ENCODE measurements around the gene HAPLN3.

Gene HAPLN3

DNA sequence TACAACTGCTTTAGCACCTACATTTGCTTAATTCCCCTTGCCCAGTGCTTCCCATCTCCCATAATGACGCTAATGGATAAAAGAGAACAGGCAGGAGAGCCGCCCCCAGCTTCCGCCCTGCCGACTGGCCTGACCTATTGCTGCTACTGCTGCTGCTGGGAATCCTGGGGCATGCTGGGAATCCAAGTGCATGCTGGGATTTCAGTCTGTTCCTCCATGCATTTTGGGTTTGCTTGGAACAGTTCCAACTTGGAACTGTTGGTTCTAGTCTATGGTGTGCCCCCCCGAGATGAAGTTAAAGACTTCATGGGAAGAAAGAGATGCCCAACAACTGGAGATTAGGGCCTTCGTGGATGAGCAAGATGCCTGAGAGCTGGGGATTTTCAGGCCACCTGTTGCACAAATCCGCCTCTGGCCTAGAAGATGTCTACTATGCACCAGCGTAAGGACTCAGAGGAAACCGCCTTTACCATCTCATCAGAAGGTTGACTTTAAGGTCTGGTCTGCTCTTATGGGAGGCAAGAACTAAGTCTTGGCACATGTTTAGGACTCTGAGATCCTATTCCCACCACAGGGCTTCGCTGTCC, 29.0 kb downstream of the HAPLN3 start:
- Histone ChIP-seq H3K9me3 (ENCODE audit: control insufficient read depth, low read length) (no peaks in the 10 kb centered on the region), H3K4me1 (ENCODE audit: control insufficient read depth, insufficient read depth, low read length, poor library complexity, severe bottlenecking) (no peaks in the 10 kb centered on the region), H3K4me3 (ENCODE audit: insufficient read depth, low read depth, low read length, poor library complexity, severe bottlenecking) (no peak overlapping the region), H3K36me3 (ENCODE audit: control insufficient read depth, insufficient read depth, low read length) (no peaks in the 10 kb centered on the region), H3K27ac (ENCODE audit: insufficient read depth, low read length, poor library complexity, severe bottlenecking) (no peak overlapping the region), H3K27me3 (replicated peaks; ENCODE audit: control insufficient read depth, insufficient read depth, low read length, poor library complexity, severe bottlenecking) (no peaks in the 10 kb centered on the region)
- no peak for DNase-seq

DNA sequence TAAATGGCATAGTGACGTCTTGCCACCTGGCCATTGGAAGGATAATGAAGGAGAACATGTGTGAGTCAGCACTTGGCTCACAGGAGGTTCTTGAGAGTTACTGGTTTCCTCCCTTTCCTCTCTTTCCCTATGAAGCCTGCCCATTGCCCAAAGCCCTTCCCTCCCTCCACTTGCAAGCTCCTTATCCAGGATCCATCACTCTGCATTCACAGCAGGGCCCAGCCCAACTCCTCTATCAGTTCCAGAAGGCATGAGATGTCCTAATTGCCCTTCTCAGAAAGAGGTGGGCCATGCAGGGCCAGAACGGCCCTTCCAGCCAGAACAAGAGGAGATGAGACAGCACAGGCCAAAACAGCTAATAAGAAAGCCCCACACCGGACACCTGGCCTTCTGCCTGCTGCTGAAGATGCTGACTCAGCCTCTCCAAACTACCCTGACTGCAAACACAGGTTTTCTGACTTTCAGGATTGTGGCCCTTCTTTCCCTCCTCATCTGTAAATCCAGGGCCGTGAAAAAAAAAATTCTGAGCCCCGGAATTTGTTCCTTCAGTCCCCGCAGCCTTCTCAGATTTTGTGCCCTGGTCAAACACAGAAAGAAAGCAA, 29.7 kb downstream of the HAPLN3 start:
- peaks cover 1% of the 10 kb centered on the region for H3K36me3 ChIP-seq (ENCODE audit: control insufficient read depth, insufficient read depth, low read length)

DNA sequence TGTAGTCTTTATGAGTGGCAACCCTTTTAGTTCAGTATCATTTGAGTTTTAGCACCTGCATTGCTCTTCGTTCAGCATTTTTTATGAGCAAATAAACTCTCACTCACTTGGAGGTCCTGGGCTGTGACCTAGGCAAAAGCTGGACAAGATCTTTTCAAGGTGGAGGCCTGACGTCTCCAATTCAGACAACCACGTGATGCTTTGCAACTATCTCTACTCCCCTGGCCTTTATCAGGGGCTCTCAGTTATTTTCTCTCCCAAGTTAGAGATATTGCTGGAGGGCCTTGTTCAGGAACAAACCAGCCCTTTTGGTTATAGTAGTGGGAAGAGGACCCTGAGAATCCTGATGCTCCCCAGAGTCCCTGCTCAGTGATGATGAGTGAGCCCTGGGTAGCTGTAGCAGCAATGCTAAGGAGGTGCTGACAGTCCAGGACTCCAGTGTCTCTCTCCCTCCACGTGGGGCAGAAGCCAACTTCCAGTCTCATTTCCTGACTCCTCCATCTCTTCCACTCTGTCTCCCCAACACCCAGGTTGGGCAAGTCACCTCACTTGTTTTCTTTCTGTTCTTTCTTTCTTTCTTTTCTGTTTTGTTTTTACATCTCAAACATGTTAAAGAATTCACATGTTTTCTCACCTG, 30.4 kb downstream of the HAPLN3 start:
- Histone ChIP-seq H3K36me3 (ENCODE audit: control insufficient read depth, insufficient read depth, low read length) (peaks cover 4% of the 10 kb centered on the region), H3K4me1 (ENCODE audit: control insufficient read depth, insufficient read depth, low read length, poor library complexity, severe bottlenecking) (no peaks in the 10 kb centered on the region), H3K27me3 (replicated peaks; ENCODE audit: control insufficient read depth, insufficient read depth, low read length, poor library complexity, severe bottlenecking) (no peaks in the 10 kb centered on the region), H3K9me3 (ENCODE audit: control insufficient read depth, low read length) (no peaks in the 10 kb centered on the region), H3K27ac (ENCODE audit: insufficient read depth, low read length, poor library complexity, severe bottlenecking) (no peak overlapping the region), H3K4me3 (ENCODE audit: insufficient read depth, low read depth, low read length, poor library complexity, severe bottlenecking) (no peak overlapping the region)
- DNase-seq: no peak

More for the DNA sequence above, 29.7 kb downstream of the HAPLN3 start:
- Histone ChIP-seq H3K27me3 (replicated peaks; ENCODE audit: control insufficient read depth, insufficient read depth, low read length, poor library complexity, severe bottlenecking) (no peaks in the 10 kb centered on the region), H3K9me3 (ENCODE audit: control insufficient read depth, low read length) (no peaks in the 10 kb centered on the region), H3K27ac (ENCODE audit: insufficient read depth, low read length, poor library complexity, severe bottlenecking) (no peak overlapping the region), H3K4me3 (ENCODE audit: insufficient read depth, low read depth, low read length, poor library complexity, severe bottlenecking) (no peak overlapping the region), H3K4me1 (ENCODE audit: control insufficient read depth, insufficient read depth, low read length, poor library complexity, severe bottlenecking) (no peaks in the 10 kb centered on the region)
- no peak for DNase-seq

DNA sequence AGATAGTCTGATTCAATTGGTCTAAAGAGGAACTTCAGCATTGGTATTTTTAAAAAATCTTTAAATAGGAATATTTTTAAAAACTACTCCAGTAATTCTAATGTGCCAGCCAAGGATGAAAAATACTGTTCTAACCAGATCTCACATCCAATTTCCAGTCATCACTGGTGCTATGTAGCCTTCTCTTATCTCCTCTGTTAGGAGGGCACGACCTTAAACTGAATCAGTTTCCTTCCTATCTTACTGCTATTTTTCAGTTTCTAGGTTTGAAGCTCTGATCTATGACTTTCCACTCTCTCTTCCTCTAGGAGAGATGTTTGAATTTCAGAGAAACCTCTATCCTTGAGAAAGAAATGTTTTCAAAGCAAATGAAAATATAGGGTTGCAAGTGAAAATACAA, 31.9 kb downstream of the HAPLN3 start:
- no peak overlapping the region for H3K4me3 ChIP-seq (ENCODE audit: insufficient read depth, low read depth, low read length, poor library complexity, severe bottlenecking)
- no peaks in the 10 kb centered on the region for H3K27me3 ChIP-seq (replicated peaks; ENCODE audit: control insufficient read depth, insufficient read depth, low read length, poor library complexity, severe bottlenecking)
- peaks cover 4% of the 10 kb centered on the region for H3K36me3 ChIP-seq (ENCODE audit: control insufficient read depth, insufficient read depth, low read length)
- no peaks in the 10 kb centered on the region for H3K4me1 ChIP-seq (ENCODE audit: control insufficient read depth, insufficient read depth, low read length, poor library complexity, severe bottlenecking)
- no peaks in the 10 kb centered on the region for H3K9me3 ChIP-seq (ENCODE audit: control insufficient read depth, low read length)
- DNase-seq: no peak
- H3K27ac ChIP-seq (ENCODE audit: insufficient read depth, low read length, poor library complexity, severe bottlenecking): no peak overlapping the region

DNA sequence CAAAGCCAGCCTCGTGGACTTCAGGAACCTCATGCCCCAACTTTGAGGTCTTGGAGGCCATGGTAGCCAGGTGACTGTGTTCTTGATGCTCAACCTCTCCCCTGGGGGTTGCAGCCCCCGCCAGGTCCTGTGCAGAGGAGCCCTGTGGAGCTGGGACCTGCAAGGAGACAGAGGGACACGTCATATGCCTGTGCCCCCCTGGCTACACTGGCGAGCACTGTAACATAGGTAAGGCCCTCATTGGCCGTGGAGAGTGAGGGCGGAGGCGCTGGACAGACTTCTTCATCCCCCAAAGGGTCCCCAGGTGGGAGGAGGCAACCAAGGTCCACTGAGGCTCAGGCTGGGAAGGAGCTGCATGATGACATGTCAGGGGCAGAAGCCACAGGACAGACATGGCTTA, 35.1 kb downstream of the HAPLN3 start:
- DNase-seq: no peak
- Histone ChIP-seq H3K4me1 (ENCODE audit: control insufficient read depth, insufficient read depth, low read length, poor library complexity, severe bottlenecking) (no peaks in the 10 kb centered on the region), H3K9me3 (ENCODE audit: control insufficient read depth, low read length) (no peaks in the 10 kb centered on the region), H3K36me3 (ENCODE audit: control insufficient read depth, insufficient read depth, low read length) (peaks cover 4% of the 10 kb centered on the region), H3K27me3 (replicated peaks; ENCODE audit: control insufficient read depth, insufficient read depth, low read length, poor library complexity, severe bottlenecking) (no peaks in the 10 kb centered on the region), H3K4me3 (ENCODE audit: insufficient read depth, low read depth, low read length, poor library complexity, severe bottlenecking) (no peak overlapping the region), H3K27ac (ENCODE audit: insufficient read depth, low read length, poor library complexity, severe bottlenecking) (no peak overlapping the region)

DNA sequence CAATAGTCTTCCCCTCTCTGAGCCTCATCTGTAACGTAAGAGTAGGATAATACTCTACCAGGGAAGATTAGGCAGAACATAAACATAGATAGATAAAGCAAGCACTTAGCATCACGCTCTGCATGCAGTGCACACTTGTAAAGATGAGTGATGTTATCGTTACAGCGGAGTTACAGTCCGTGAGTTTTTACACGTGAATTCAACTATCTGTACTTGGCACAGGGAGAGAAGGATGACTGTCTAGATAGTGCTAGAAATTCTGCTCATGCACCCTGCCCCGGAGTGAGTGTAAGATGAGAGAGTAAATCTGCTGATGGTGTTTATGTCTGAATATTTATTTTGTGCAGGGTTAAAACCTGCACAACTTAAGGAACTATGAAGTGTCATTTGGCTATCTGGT, 35.8 kb downstream of the HAPLN3 start:
- H3K4me3 ChIP-seq (ENCODE audit: insufficient read depth, low read depth, low read length, poor library complexity, severe bottlenecking): no peak overlapping the region
- no peak overlapping the region for H3K27ac ChIP-seq (ENCODE audit: insufficient read depth, low read length, poor library complexity, severe bottlenecking)
- no peaks in the 10 kb centered on the region for H3K27me3 ChIP-seq (replicated peaks; ENCODE audit: control insufficient read depth, insufficient read depth, low read length, poor library complexity, severe bottlenecking)
- no peak for DNase-seq
- peaks cover 4% of the 10 kb centered on the region for H3K36me3 ChIP-seq (ENCODE audit: control insufficient read depth, insufficient read depth, low read length)
- peaks cover 4% of the 10 kb centered on the region for H3K9me3 ChIP-seq (ENCODE audit: control insufficient read depth, low read length)
- no peaks in the 10 kb centered on the region for H3K4me1 ChIP-seq (ENCODE audit: control insufficient read depth, insufficient read depth, low read length, poor library complexity, severe bottlenecking)

DNA sequence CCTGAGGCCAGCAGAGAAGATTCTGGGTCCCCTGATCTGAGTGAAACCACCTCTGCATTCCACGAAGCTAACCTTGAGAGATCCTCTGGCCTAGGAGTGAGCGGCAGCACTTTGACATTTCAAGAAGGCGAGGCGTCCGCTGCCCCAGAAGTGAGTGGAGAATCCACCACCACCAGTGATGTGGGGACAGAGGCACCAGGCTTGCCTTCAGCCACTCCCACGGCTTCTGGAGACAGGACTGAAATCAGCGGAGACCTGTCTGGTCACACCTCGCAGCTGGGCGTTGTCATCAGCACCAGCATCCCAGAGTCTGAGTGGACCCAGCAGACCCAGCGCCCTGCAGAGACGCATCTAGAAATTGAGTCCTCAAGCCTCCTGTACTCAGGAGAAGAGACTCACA, 36.4 kb downstream of the HAPLN3 start:
- no peak for DNase-seq
- H3K36me3 ChIP-seq (ENCODE audit: control insufficient read depth, insufficient read depth, low read length): peaks cover 4% of the 10 kb centered on the region
- H3K9me3 ChIP-seq (ENCODE audit: control insufficient read depth, low read length): peaks cover 10% of the 10 kb centered on the region
- no peaks in the 10 kb centered on the region for H3K27me3 ChIP-seq (replicated peaks; ENCODE audit: control insufficient read depth, insufficient read depth, low read length, poor library complexity, severe bottlenecking)
- H3K27ac ChIP-seq (ENCODE audit: insufficient read depth, low read length, poor library complexity, severe bottlenecking): no peak overlapping the region
- no peaks in the 10 kb centered on the region for H3K4me1 ChIP-seq (ENCODE audit: control insufficient read depth, insufficient read depth, low read length, poor library complexity, severe bottlenecking)
- H3K4me3 ChIP-seq (ENCODE audit: insufficient read depth, low read depth, low read length, poor library complexity, severe bottlenecking): no peak overlapping the region

DNA sequence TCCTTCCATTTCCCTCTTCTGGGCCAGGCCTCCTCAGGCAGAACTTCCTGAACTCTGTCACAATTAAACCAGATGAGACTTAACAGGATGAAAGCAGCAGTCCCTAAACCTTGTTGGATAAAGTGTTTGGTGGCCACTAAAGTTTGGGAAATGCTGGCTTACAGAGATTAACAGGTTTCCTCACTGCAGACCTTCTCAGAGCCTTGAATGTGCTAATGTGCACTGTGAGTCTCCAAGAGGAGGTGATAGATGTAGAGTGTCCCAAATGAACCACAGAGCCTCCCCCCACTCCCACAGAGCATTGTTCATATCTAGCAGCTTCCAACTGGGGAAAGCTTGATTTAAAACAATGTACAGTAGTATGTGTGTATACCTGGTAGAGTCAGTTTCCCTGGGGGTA, 42.9 kb downstream of the HAPLN3 start:
- Histone ChIP-seq H3K27me3 (replicated peaks; ENCODE audit: control insufficient read depth, insufficient read depth, low read length, poor library complexity, severe bottlenecking) (no peaks in the 10 kb centered on the region), H3K36me3 (ENCODE audit: control insufficient read depth, insufficient read depth, low read length) (no peaks in the 10 kb centered on the region), H3K4me3 (ENCODE audit: insufficient read depth, low read depth, low read length, poor library complexity, severe bottlenecking) (no peak overlapping the region), H3K9me3 (ENCODE audit: control insufficient read depth, low read length) (peaks cover 10% of the 10 kb centered on the region), H3K4me1 (ENCODE audit: control insufficient read depth, insufficient read depth, low read length, poor library complexity, severe bottlenecking) (no peaks in the 10 kb centered on the region), H3K27ac (ENCODE audit: insufficient read depth, low read length, poor library complexity, severe bottlenecking) (no peak overlapping the region)
- no peak for DNase-seq

DNA sequence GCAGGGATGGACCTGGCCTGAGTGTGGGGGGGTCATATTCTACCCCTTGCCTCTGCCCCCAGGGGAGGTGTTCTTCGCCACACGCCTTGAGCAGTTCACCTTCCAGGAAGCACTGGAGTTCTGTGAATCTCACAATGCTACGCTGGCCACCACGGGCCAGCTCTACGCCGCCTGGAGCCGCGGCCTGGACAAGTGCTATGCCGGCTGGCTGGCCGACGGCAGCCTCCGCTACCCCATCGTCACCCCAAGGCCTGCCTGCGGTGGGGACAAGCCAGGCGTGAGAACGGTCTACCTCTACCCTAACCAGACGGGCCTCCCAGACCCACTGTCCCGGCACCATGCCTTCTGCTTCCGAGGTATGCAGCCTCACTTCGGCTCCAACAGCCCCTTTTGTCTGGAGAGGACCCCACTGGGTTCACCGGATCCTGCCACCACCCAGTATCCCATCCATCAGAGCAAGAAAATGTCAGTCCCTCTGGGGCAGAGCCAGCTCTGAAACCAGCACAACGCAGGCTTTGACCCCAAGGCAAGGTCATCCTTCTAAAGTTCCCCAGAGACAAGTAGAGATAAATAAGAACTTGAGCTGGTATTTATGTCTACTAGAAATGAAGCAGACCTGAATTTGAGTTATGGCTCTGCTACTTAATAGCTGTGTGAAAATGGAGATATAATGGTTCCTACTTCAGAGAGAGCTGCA, 45.8 kb downstream of the HAPLN3 start:
- no peak overlapping the region for H3K27ac ChIP-seq (ENCODE audit: insufficient read depth, low read length, poor library complexity, severe bottlenecking)
- H3K27me3 ChIP-seq (replicated peaks; ENCODE audit: control insufficient read depth, insufficient read depth, low read length, poor library complexity, severe bottlenecking): no peaks in the 10 kb centered on the region
- peaks cover 5% of the 10 kb centered on the region for H3K9me3 ChIP-seq (ENCODE audit: control insufficient read depth, low read length)
- H3K4me3 ChIP-seq (ENCODE audit: insufficient read depth, low read depth, low read length, poor library complexity, severe bottlenecking): no peak overlapping the region
- no peaks in the 10 kb centered on the region for H3K4me1 ChIP-seq (ENCODE audit: control insufficient read depth, insufficient read depth, low read length, poor library complexity, severe bottlenecking)
- no peaks in the 10 kb centered on the region for H3K36me3 ChIP-seq (ENCODE audit: control insufficient read depth, insufficient read depth, low read length)
- no peak for DNase-seq

DNA sequence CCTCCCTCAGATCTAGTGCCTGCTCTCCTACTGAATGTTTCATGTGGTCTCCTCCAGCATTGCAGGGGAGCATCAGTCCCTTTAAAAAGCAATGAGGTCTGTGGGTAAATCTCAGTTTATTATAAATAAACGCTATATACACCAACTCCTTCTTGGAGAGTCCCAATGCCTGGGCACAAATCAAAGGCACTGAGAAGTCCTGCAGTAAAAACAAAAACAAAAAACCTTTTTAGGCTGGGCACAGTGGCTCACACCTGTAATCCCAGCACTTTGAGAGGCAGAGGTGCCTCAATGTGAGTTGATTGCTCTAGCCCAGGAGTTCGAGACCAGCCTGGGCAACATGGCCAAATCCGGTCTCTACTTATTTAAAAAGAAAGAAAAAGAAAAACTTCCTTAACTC, 47.1 kb downstream of the HAPLN3 start:
- H3K36me3 ChIP-seq (ENCODE audit: control insufficient read depth, insufficient read depth, low read length): no peaks in the 10 kb centered on the region
- no peaks in the 10 kb centered on the region for H3K27me3 ChIP-seq (replicated peaks; ENCODE audit: control insufficient read depth, insufficient read depth, low read length, poor library complexity, severe bottlenecking)
- H3K4me3 ChIP-seq (ENCODE audit: insufficient read depth, low read depth, low read length, poor library complexity, severe bottlenecking): no peak overlapping the region
- no peak for DNase-seq
- no peaks in the 10 kb centered on the region for H3K9me3 ChIP-seq (ENCODE audit: control insufficient read depth, low read length)
- no peak overlapping the region for H3K27ac ChIP-seq (ENCODE audit: insufficient read depth, low read length, poor library complexity, severe bottlenecking)
- no peaks in the 10 kb centered on the region for H3K4me1 ChIP-seq (ENCODE audit: control insufficient read depth, insufficient read depth, low read length, poor library complexity, severe bottlenecking)

All from effector memory CD4-positive, alpha-beta T cell (primary cell).